WI38 (cell line): ENCODE results near the gene ADSS1.
"Not testable (repeated sequence)": the region's sequence is repeated elsewhere in the genome, so short reads cannot be mapped to it uniquely, and the experiment has no call there.

Experiments used
- H3K4me3 ChIP-seq: 2 replicates; pipeline ENCODE4 v1.5.1; 2011; ENCODE audit warnings: low read depth, mild to moderate bottlenecking, control low read depth, low read length
- TF ChIP-seq, protein P1 (sequence below): IDR thresholded peaks from 2 replicates; pipeline ENCODE4 v1.5.1; 2012; ENCODE audit warnings: low read depth, mild to moderate bottlenecking, control low read depth, low read length

ADSS1 gene

DNA sequence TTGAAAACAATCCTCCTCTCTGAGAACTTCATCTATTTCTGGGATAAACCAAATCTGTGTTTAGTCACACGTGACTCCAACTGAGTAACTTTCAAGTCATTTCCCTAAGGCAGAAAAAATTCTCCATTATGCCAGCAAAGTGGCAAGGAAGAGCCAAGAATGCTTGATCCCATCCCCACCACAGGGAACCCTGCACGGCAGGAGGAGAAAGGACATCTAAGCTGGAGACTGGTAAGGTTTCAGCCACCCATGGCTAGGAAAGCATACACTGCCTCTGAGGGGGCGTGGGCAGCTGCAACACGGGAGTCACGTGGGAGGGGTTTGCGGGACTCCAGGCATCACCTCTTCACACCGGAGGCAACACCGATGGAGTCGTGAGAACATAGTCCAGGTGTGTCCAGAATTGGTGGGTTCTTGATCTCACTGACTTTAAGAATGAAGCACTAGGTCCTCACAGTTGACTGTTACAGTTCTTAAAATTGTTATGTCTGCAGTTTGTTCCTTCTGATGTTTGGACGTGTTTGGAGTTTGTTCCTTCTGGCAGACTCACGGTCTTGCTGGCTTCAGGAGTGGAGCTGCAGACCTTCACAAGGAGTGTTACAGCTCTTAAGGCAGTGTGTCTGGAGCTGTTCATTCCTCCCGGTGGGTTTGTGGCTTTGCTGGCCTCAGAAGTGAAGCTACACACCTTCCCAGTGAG, 26.2 kb downstream of the ADSS1 start:
- TF ChIP-seq, protein P1, sequence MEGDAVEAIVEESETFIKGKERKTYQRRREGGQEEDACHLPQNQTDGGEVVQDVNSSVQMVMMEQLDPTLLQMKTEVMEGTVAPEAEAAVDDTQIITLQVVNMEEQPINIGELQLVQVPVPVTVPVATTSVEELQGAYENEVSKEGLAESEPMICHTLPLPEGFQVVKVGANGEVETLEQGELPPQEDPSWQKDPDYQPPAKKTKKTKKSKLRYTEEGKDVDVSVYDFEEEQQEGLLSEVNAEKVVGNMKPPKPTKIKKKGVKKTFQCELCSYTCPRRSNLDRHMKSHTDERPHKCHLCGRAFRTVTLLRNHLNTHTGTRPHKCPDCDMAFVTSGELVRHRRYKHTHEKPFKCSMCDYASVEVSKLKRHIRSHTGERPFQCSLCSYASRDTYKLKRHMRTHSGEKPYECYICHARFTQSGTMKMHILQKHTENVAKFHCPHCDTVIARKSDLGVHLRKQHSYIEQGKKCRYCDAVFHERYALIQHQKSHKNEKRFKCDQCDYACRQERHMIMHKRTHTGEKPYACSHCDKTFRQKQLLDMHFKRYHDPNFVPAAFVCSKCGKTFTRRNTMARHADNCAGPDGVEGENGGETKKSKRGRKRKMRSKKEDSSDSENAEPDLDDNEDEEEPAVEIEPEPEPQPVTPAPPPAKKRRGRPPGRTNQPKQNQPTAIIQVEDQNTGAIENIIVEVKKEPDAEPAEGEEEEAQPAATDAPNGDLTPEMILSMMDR, result no peak
- no peak overlapping the region for H3K4me3 ChIP-seq

DNA sequence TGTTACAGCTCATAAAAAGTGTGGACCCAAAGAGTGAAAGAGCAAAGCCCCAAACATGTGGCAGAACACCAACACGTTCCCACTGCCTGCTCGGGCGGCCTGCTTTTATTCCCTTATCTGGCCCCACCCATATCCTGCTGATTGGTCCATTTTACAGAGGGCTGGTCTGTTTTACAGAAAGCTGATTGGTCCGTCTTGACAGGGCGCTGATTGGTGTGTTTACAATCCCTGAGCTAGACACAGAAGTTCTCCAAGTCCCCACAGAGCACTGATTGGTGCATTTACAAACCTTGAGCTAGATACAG, 26.7 kb downstream of the ADSS1 start:
- H3K4me3 ChIP-seq, result not testable (repeated sequence)

DNA sequence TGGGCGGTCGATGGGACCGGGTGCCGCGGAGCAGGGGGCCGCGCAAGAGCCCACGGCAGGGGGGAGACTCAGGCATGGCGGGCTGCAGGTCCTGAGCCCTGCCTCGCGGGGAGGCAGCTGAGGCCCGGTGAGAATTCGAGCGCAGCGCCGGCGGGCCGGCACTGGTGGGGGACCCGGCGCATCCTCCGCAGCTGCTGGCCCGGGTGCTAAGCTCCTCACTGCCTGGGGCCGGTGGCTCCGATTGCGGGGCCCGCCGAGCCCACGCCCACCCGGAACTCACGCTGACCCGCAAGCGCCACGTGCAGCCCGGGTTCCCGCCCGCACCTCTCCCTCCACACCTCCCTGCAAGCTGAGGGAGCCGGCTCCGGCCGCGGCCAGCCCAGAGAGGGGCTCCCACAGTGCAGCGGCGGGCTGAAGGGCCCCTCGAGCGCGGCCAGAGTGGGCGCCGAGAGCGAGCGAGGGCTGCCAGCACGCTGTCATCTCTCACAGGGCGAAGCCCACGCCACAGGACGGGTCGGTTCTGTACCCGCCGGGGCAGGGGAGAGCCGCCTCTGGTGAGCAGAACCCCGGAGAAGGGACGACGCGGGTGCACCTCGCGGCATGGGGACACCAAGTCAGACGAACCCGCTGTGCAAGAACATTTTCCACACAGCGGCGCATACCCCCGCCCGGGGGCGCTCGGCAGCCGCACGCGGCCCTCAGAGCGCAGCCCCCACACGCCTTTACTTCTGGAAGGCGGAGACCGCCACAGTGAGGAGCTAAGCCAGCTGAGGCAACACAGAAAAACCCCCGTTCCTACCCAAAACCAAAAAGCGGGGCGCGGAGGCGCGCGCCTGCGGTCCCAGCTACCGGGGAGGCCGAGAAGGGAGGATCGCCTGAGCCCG, 27.8 kb downstream of the ADSS1 start:
- TF ChIP-seq, protein P1, result no peak

DNA sequence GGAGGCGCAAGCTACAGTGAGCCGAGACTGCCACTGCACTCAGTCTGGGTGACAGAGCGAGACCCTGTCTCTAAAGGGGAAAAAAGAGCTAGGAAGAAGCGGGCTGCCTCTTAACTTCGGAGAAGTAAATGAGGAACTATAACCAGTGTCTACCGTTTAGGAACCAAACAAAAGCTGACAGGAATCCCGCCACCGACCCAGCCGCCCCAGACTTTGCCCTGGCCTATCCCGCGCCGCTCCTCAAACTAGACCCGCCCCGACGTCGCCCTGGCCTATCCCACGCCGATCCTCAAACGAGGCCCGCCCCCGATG, 28.4 kb downstream of the ADSS1 start:
- TF ChIP-seq, protein P1, result no peak
- H3K4me3 ChIP-seq, result peak overlapping the region; percentile 59

More for the DNA sequence above, 27.8 kb downstream of the ADSS1 start:
- H3K4me3 ChIP-seq, result peak overlapping the region; percentile 59

DNA sequence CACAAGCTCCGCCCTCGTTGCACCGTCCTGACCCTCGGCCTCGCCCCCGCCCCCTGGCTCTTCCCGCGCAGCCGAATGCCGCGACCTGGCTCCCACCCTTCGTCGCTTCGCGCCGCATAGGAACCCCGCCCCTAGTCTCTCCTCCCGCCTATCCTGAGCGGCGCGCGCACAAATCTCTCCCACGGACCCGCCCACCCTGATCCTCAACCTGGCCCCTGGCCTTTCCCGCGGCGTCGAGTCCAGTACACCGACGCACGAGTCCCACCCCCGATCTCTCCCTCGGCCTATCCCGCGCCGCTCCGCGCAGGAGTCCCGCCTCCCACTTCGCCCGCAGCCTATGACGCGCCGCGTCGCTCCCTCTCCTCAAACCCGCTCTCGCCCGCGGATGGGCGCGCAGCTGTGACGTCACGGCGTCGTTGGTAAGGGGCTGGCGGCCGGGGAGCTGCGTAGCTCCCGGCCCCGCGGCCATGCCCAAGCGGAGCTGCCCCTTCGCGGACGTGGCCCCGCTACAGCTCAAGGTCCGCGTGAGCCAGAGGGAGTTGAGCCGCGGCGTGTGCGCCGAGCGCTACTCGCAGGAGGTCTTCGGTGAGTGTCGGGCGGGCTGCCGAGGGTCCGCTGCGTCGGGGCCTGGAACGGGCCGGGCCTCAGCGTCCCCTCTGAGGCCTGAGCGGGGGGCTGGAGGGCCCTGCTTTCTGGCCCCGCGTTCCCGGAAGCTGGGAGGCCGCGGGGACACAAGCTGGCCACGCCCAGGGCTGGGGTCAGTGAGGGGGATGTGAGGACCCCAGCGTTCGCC, 28.9 kb downstream of the ADSS1 start, which contains the start of gene SIVA1:
Gene SIVA1, plus strand, starts transcription at position 413 of the 793 bp plus-strand sequence. Its CDS starts 55 bp downstream, at position 468.
- peak within 1 kb of the TSS; percentile 88 for H3K4me3 ChIP-seq
- TF ChIP-seq, protein P1, result no peak

DNA sequence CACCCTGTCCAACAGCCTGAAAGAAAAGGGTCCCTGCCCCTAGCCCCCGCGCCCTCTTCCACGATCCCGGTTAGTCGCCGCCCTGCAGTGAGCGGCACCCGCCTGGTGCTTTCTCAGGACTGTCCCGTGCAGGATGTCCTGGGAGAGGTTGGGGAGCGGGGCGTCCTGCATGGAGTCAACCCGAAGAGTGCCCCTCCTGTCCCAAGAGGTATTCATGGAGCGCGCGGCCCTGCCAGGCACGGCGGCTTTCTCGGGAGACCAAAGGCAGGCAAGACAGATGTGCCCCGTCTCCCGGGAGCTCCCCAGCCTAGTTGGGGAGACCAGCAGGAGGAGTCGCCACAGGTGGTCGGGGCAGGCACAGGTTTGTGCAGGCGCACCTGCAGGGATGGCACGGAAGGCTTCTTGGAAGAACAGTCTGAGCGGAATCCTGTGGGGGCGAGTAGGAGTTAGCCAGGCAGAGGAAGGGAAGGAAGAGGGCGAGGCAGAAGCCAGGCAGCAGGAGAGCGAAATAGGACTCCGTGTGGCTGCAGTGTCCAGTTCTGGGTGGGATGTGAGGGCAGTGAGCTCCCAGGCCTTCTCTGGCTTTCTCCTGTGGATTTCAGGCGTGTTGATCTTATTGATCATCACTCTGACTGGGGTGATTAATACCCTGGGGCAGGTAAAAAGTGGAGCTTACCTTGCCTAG, 29.6 kb downstream of the ADSS1 start:
- H3K4me3 ChIP-seq, result peak overlapping the region; percentile 88
- TF ChIP-seq, protein P1, result no peak

DNA sequence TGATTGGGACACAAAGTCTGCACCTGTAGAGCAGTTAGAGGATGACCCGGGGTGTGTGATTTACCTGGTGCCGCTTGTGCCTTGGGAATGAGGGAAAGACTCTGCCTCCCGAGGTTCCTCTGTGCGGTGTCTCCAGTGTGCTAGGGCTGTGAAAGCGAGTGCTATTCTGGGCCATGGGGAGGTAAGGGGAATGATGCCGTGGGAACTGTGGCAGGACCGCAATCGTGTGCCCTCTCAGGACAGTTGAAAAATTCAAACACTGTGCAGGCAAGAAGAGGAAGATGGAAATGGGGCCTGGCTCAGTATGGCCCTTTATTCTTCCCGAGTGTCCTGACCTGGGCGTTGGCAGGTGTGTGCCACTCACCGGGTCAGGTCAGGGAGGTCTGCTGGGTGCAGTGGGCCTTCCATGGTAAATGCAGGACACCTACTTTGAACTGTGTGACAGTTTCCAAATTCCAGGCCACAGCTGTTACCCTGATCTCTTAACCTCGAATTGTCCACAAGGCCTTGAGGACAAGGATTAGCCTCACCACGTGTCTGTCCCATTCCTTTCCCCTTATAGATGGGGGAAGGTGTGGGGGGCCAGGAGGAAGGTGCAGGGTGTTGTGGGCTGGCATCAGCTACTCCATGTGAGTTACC, 30.3 kb downstream of the ADSS1 start:
- TF ChIP-seq, protein P1, result no peak
- peak overlapping the region; percentile 88 for H3K4me3 ChIP-seq
